PFSK-1 (cell line): ENCODE measurements around the gene ADSS2.

Experiments used
- FOXP2 ChIP-seq: optimal IDR thresholded peaks from 2 replicates; pipeline ENCODE3; 2011; ENCODE audit warnings: borderline replicate concordance, control low read depth, inconsistent platforms; ENCODE audit not compliant: insufficient read depth; ENCODE audit errors: extremely low read length, extremely low read depth
- POLR2AphosphoS5 ChIP-seq: IDR thresholded peaks from 2 replicates; pipeline ENCODE4 v1.6.1; 2012; ENCODE audit warnings: low read depth, mild to moderate bottlenecking, control low read depth, low read length, moderate library complexity
- REST ChIP-seq, 2 experiments: IDR thresholded peaks; 2 replicates each; pipeline versions ENCODE4 v1.6.1 to v1.8.0; 2011 to 2012; ENCODE audit warnings: low read depth in 2 of 2, low read length in 2 of 2, control low read depth in 1 of 2, inconsistent platforms in 1 of 2, mild to moderate bottlenecking in 1 of 2, moderate library complexity in 1 of 2; ENCODE audit not compliant: insufficient read depth in 1 of 2
- SIN3A ChIP-seq: IDR thresholded peaks from 2 replicates; pipeline ENCODE4 v1.6.1; 2012; ENCODE audit warnings: mild to moderate bottlenecking, low read length, moderate library complexity, borderline replicate concordance; ENCODE audit not compliant: insufficient read depth
- TAF1 ChIP-seq: IDR thresholded peaks from 2 replicates; pipeline ENCODE4 v1.6.1; 2012; ENCODE audit warnings: low read length, control low read depth, borderline replicate concordance; ENCODE audit not compliant: insufficient read depth

ADSS2 gene

GRCh38 chr1:244365809-244366208, 85.9 kb downstream of the ADSS2 start:
- TF ChIP-seq FOXP2 (no peak), TAF1 (no peak), POLR2AphosphoS5 (no peak), REST (IDR thresholded peaks at IDR 0.05; ENCODE audit: insufficient read depth in 1 of 2, low read depth in 2 of 2, low read length in 2 of 2) (no peak), SIN3A (no peak)

- TF ChIP-seq REST (IDR thresholded peaks at IDR 0.05; ENCODE audit: insufficient read depth in 1 of 2, low read depth in 2 of 2, low read length in 2 of 2) (no peak), FOXP2 (no peak), TAF1 (no peak), SIN3A (no peak), POLR2AphosphoS5 (no peak)
These were observed 89.2 kb downstream of the ADSS2 start for GRCh38 chr1:244362476-244362875.

- no peak for TF ChIP-seq POLR2AphosphoS5
- TF ChIP-seq FOXP2: no peak
- no peak for TF ChIP-seq REST (IDR thresholded peaks at IDR 0.05; ENCODE audit: insufficient read depth in 1 of 2, low read depth in 2 of 2, low read length in 2 of 2)
- no peak for TF ChIP-seq TAF1
- no peak for TF ChIP-seq SIN3A
These were observed 89.8 kb downstream of the ADSS2 start for GRCh38 chr1:244361764-244362473.
